ENCODE results near the gene PNKD.
A peak's percentile ranks its signal among the peaks of the same experiment; 100 is the strongest.

PNKD gene

GRCh38 chr2:218320704-218321336, 50.5 kb downstream of the PNKD start:
- DNase-seq = no peak

GRCh38 chr2:218322768-218323525, 52.6 kb downstream of the PNKD start:
- peak; percentile 33 to 51 for DNase-seq

GRCh38 chr2:218323526-218324472, 53.5 kb downstream of the PNKD start:
- no peak for DNase-seq

GRCh38 chr2:218325566-218326160, 55.3 kb downstream of the PNKD start:
- DNase-seq = no peak

GRCh38 chr2:218326315-218326714, 56.0 kb downstream of the PNKD start:
- DNase-seq = no peak

- no peak for DNase-seq
Observed at GRCh38 chr2:218327451-218328210, 57.3 kb downstream of the PNKD start.

GRCh38 chr2:218328294-218328693, 58.0 kb downstream of the PNKD start:
- DNase-seq = no peak

- DNase-seq = no peak
Observed at GRCh38 chr2:218329027-218329825, 58.9 kb downstream of the PNKD start.

GRCh38 chr2:218329826-218330593, 59.7 kb downstream of the PNKD start:
- no peak for DNase-seq

- no peak for DNase-seq
Observed at GRCh38 chr2:218331745-218332144, 61.4 kb downstream of the PNKD start.

- no peak for DNase-seq
Observed at GRCh38 chr2:218332288-218332687, 62.0 kb downstream of the PNKD start.

- no peak for DNase-seq
Observed at GRCh38 chr2:218332920-218333645, 62.8 kb downstream of the PNKD start.

GRCh38 chr2:218334531-218334930, 64.2 kb downstream of the PNKD start:
- DNase-seq = no peak

GRCh38 chr2:218340656-218341055, 70.3 kb downstream of the PNKD start:
- DNase-seq = no peak

GRCh38 chr2:218341381-218341780, 71.1 kb downstream of the PNKD start:
- DNase-seq = no peak

GRCh38 chr2:218342837-218343236, 72.5 kb downstream of the PNKD start:
- DNase-seq = no peak

GRCh38 chr2:218343591-218343990, 73.3 kb downstream of the PNKD start:
- no peak for DNase-seq

- no peak for DNase-seq
Observed at GRCh38 chr2:218344090-218344754, 73.9 kb downstream of the PNKD start.

GRCh38 chr2:218344755-218345417, 74.6 kb downstream of the PNKD start:
- DNase-seq = no peak
